ENCODE data around the gene GSPT1. TPM values are rescaled to one million over a fixed set of nuclear protein-coding genes. Genes with fewer than 3 reads are reported as not detected.

GSPT1 gene
- total RNA-seq, 2 experiments from 2014 or later, result 257 to 269 TPM

GRCh38 chr16:11876306-11876705 lies 39.5 kb downstream of the GSPT1 start:
- Histone ChIP-seq H3K27ac (ENCODE audit: low read depth in 1 of 2, low read length in 2 of 2) (no peak overlapping the region), H3K36me3 (ENCODE audit: insufficient read depth, low read length) (peaks cover 67% of the 10 kb centered on the region), H3K4me1 (ENCODE audit: insufficient read depth, low read length) (no peaks in the 10 kb centered on the region), H3K9me3 (ENCODE audit: control insufficient read depth in 1 of 2, insufficient read depth in 1 of 2, low read length in 2 of 2) (no peaks in the 10 kb centered on the region), H3K4me3 (ENCODE audit: low read length) (no peak overlapping the region), H3K27me3 (ENCODE audit: control insufficient read depth in 1 of 2, insufficient read depth in 2 of 2, low read length in 2 of 2) (no peaks in the 10 kb centered on the region)
- no peak overlapping the region for H3K4me3 Mint-ChIP-seq
- no peak for TF ChIP-seq CTCF (IDR thresholded peaks at IDR 0.05)
- no peak overlapping the region for H3K27ac Mint-ChIP-seq
- DNase-seq, result no peak
- no peaks in the 10 kb centered on the region for H3K9me3 Mint-ChIP-seq
- no peak for ATAC-seq (ENCODE audit: poor library complexity)
- H3K4me1 Mint-ChIP-seq (ENCODE audit: low read depth), result peaks cover 4% of the 10 kb centered on the region
- POLR2A ChIA-PET, result no interaction called here
- intact Hi-C loops (cut with DNase I, micrococcal nuclease), result loop anchor here in 1 of 2 experiments (10.0 kb wide), 1 partner anchor 98 kb away; the partner anchor contains the start of gene SNX29
- H3K27me3 Mint-ChIP-seq, result no peaks in the 10 kb centered on the region
- CTCF ChIA-PET, result no interaction called here
- peaks cover 86% of the 10 kb centered on the region for H3K36me3 Mint-ChIP-seq (ENCODE audit: low read depth)

- no peak overlapping the region for H3K4me3 Mint-ChIP-seq
- CTCF ChIA-PET, result interaction anchor here (0.8 kb wide), 1 partner anchor 904 kb away, joined by 3 read pairs; no protein-coding TSS in a partner anchor
These were observed 40.0 kb downstream of the GSPT1 start for GRCh38 chr16:11875721-11876120.

GRCh38 chr16:11871193-11871592 lies 44.6 kb downstream of the GSPT1 start:
- Histone ChIP-seq H3K4me1 (ENCODE audit: insufficient read depth, low read length) (no peaks in the 10 kb centered on the region), H3K4me3 (ENCODE audit: low read length) (no peak overlapping the region), H3K9me3 (ENCODE audit: control insufficient read depth in 1 of 2, insufficient read depth in 1 of 2, low read length in 2 of 2) (no peaks in the 10 kb centered on the region), H3K36me3 (ENCODE audit: insufficient read depth, low read length) (peaks cover 51% of the 10 kb centered on the region), H3K27me3 (ENCODE audit: control insufficient read depth in 1 of 2, insufficient read depth in 2 of 2, low read length in 2 of 2) (no peaks in the 10 kb centered on the region), H3K27ac (ENCODE audit: low read depth in 1 of 2, low read length in 2 of 2) (no peak overlapping the region)
- peak in 1 of 14 experiments; percentile 15 for DNase-seq
- CTCF ChIA-PET, result interaction anchor here (0.9 kb wide), 1 partner anchor 224 kb away, joined by 3 read pairs; no protein-coding TSS in a partner anchor
- Mint-ChIP-seq H3K4me1 (ENCODE audit: low read depth) (peaks cover 6% of the 10 kb centered on the region), H3K27ac (peak overlapping the region; percentile 62), H3K27me3 (no peaks in the 10 kb centered on the region), H3K36me3 (ENCODE audit: low read depth) (peaks cover 57% of the 10 kb centered on the region), H3K9me3 (no peaks in the 10 kb centered on the region), H3K4me3 (no peak overlapping the region)
- ATAC-seq (ENCODE audit: poor library complexity), result no peak
- POLR2A ChIA-PET, result no interaction called here
- intact Hi-C loops (cut with DNase I, micrococcal nuclease), result loop anchor here in 1 of 2 experiments (5.0 to 10.0 kb wide), 2 partner anchors 41 to 104 kb away; partner anchors contain the start of gene SNX29
- TF ChIP-seq CTCF (IDR thresholded peaks at IDR 0.05), result no peak

More at GRCh38 chr16:11875721-11876120, 40.0 kb downstream of the GSPT1 start:
- Mint-ChIP-seq H3K27me3 (no peaks in the 10 kb centered on the region), H3K9me3 (no peaks in the 10 kb centered on the region), H3K36me3 (ENCODE audit: low read depth) (peaks cover 83% of the 10 kb centered on the region), H3K4me1 (ENCODE audit: low read depth) (peaks cover 4% of the 10 kb centered on the region), H3K27ac (peak overlapping the region; percentile 51)
- ATAC-seq (ENCODE audit: poor library complexity), result no peak
- no peak for DNase-seq
- H3K27me3 ChIP-seq (ENCODE audit: control insufficient read depth in 1 of 2, insufficient read depth in 2 of 2, low read length in 2 of 2), result no peaks in the 10 kb centered on the region
- H3K9me3 ChIP-seq (ENCODE audit: control insufficient read depth in 1 of 2, insufficient read depth in 1 of 2, low read length in 2 of 2), result no peaks in the 10 kb centered on the region
- H3K27ac ChIP-seq (ENCODE audit: low read depth in 1 of 2, low read length in 2 of 2), result no peak overlapping the region
- no peaks in the 10 kb centered on the region for H3K4me1 ChIP-seq (ENCODE audit: insufficient read depth, low read length)
- no peak overlapping the region for H3K4me3 ChIP-seq (ENCODE audit: low read length)
- peaks cover 61% of the 10 kb centered on the region for H3K36me3 ChIP-seq (ENCODE audit: insufficient read depth, low read length)
- TF ChIP-seq CTCF (IDR thresholded peaks at IDR 0.05), result no peak
- intact Hi-C loops (cut with DNase I, micrococcal nuclease), result loop anchor here in 1 of 2 experiments (10.0 kb wide), 1 partner anchor 99 kb away; the partner anchor contains the start of gene SNX29
- POLR2A ChIA-PET, result no interaction called here
